Measurements from ENCODE around the gene CERS3.

DNA sequence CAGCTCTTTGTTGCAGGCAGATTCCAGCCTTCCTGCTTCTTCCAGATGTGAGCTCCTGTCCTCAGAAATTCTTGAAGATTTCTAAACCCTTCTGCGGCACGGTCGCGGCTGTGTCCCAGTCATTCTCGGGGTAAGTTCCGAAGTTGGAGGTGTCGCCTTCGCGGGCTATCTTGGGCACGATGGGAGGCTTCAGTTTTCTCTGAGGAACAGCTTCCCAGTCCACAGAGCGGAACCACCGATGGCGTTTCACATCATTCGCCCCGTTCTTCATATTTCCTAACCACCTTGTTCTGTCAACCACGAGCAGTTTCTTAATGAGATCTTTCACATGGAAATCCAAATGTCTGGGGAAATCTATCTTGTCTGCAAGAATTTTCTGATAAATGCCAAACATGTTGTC is 24.7 kb upstream of the CERS3 start:
- TF ChIP-seq, protein P1, sequence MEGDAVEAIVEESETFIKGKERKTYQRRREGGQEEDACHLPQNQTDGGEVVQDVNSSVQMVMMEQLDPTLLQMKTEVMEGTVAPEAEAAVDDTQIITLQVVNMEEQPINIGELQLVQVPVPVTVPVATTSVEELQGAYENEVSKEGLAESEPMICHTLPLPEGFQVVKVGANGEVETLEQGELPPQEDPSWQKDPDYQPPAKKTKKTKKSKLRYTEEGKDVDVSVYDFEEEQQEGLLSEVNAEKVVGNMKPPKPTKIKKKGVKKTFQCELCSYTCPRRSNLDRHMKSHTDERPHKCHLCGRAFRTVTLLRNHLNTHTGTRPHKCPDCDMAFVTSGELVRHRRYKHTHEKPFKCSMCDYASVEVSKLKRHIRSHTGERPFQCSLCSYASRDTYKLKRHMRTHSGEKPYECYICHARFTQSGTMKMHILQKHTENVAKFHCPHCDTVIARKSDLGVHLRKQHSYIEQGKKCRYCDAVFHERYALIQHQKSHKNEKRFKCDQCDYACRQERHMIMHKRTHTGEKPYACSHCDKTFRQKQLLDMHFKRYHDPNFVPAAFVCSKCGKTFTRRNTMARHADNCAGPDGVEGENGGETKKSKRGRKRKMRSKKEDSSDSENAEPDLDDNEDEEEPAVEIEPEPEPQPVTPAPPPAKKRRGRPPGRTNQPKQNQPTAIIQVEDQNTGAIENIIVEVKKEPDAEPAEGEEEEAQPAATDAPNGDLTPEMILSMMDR (IDR thresholded peaks at IDR 0.05; ENCODE audit: insufficient read depth, low read length), result no peak
- no peak for TF ChIP-seq SPI1 (IDR thresholded peaks at IDR 0.05; ENCODE audit: borderline replicate concordance, low read depth)
- TF ChIP-seq POLR2AphosphoS5 (IDR thresholded peaks at IDR 0.05; ENCODE audit: low read depth), result no peak
- TF ChIP-seq, protein P2, sequence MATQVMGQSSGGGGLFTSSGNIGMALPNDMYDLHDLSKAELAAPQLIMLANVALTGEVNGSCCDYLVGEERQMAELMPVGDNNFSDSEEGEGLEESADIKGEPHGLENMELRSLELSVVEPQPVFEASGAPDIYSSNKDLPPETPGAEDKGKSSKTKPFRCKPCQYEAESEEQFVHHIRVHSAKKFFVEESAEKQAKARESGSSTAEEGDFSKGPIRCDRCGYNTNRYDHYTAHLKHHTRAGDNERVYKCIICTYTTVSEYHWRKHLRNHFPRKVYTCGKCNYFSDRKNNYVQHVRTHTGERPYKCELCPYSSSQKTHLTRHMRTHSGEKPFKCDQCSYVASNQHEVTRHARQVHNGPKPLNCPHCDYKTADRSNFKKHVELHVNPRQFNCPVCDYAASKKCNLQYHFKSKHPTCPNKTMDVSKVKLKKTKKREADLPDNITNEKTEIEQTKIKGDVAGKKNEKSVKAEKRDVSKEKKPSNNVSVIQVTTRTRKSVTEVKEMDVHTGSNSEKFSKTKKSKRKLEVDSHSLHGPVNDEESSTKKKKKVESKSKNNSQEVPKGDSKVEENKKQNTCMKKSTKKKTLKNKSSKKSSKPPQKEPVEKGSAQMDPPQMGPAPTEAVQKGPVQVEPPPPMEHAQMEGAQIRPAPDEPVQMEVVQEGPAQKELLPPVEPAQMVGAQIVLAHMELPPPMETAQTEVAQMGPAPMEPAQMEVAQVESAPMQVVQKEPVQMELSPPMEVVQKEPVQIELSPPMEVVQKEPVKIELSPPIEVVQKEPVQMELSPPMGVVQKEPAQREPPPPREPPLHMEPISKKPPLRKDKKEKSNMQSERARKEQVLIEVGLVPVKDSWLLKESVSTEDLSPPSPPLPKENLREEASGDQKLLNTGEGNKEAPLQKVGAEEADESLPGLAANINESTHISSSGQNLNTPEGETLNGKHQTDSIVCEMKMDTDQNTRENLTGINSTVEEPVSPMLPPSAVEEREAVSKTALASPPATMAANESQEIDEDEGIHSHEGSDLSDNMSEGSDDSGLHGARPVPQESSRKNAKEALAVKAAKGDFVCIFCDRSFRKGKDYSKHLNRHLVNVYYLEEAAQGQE (IDR thresholded peaks at IDR 0.05; ENCODE audit: insufficient replicate concordance, low read depth), result no peak

All from HL-60 (cell line).